Suppressor macrophage treated with lipopolysaccharide for 4 hours (primary cell): ENCODE results near the gene BUD13.
A peak's percentile ranks its signal among the peaks of the same experiment; 100 is the strongest.

Experiments used
- DNase-seq: peaks from one replicate; pipeline ENCODE4 v3.0.0-alpha.2; 2020

The BUD13 gene

DNA sequence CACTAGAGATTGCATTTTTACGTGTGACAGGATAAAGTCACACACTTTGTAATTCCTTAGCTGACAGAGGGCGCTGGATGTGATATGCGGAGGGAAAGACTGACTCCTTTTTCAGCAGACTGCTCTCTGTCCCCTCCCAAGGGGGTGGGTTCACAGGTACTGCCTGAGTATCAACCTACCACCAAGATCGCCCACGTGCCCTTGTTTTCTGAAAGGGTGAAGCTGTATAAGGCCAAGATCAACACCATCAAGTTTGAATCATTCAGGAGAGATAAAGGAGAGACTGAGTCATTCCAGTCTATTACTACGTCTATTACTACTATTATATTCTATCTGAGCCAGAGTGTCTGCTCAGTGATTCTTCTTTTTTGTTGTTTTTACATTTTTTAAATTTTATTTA lies 30.7 kb downstream of the BUD13 start:
- no peak for DNase-seq

DNA sequence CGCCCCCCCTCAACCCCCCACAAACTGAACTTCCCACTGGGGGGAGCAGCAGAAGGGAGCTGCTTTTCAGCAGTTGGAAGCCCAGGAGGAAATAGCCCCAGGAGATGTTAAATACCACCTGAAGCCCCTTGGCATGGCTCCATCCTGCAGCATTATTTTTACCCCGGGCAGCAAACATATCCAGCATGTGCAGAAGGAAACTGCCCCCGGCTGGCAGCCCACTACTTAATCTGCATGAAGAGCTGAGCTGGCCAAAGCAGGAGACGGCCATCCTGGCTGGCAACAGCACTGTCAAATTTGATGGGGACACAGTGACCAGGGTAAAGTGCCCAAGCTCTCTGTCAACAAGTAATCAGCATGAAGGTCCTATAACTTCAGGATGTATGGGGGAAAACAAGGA lies 32.0 kb downstream of the BUD13 start:
- no peak for DNase-seq

DNA sequence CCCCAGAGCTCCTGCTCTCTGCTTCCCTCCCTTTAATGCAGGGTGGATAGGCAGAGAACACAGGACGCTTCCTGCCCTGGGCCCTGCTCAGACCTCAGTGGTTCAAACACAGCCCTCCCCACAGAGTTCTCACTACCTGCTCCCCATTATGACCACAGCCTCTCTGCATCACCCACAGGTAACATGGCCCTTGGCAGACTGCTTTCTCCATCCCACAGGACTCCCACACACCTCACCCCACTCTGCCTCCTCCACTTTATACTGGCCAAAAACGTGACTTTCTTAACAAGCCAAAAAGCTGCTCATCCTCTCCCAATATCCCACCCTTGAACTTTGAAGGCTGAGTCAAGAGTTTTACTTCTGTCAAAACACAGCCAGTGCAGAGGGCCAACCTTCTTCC lies 33.8 kb downstream of the BUD13 start:
- DNase-seq, result no peak

DNA sequence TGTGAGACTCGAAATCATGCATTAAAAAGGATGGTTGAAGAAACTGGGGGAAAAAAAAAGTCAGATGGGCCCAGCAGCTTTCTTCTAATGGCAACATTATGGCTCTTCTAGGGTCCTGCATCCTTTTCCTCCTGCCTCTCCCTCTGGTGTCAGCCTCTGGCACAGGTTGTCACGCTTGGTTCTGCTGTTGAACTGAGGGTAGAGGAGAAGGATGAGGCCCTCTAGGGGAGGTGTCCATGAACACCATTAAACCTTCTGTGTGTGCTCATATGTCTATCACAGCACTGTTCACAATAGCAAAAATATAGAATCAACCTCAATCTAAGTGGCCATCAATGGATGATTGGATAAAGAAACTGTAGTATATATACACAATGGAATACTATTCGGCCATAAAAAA lies 36.0 kb downstream of the BUD13 start:
- DNase-seq, result no peak

DNA sequence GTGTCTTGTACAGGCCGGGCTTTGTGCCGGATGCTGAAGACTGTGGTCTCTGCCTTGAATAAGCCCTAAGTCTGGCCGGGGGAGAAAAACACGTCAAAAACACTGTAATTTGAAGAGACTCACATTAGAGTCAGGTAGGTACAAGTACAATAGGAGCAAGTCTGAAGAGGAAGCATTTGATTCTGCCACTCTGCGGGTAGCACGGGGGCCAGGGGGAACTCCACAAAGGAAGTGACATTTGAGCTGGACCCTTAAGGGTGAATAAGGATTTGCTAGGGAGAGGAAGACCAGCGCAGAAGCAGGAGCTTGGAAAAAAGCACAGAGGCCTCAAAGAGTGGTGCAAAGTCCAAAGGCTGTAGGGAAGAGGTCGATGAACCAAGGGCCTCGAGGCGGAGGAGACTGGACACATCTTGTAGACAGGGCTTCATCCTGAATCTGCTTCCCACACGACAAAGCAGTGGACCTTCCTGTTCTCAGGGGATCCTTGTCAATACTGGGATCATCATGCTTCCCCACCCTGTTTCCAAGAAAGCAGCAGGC lies 38.7 kb downstream of the BUD13 start:
- peak; percentile 47 for DNase-seq

DNA sequence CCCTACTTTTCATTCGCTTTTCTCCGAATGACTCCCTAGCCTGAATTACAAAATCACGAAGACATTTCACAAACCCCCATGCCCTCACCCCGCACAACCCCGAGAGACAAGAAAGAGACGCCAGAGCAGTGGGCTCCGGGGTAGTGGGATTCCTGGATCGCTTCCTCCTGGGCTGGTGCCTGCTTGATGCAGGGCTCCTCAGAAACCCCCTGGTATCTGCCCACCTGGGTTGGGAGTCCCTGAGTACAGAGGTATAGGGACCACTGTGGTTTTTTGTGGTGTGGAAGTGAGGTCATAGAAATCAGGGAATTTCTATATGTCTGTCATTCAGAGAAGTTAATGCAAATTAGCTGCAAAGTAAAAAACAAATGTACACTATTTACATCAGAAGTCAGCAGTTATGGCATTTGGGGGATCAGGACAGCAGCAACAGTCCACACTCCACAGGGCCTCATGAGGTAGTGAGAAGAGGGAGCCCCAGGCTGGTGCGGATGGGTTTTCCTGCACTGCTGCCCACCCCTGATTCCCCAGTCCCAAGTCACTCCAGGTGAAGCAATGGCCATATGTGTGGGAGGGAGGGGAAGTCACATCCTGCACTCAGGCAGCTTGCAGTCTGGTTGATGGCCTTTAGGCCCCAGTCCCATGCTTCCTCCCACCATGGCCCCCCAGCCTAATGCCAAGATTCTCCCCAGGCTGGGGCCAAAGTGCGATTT lies 39.6 kb downstream of the BUD13 start:
- DNase-seq, result peak; percentile 2

DNA sequence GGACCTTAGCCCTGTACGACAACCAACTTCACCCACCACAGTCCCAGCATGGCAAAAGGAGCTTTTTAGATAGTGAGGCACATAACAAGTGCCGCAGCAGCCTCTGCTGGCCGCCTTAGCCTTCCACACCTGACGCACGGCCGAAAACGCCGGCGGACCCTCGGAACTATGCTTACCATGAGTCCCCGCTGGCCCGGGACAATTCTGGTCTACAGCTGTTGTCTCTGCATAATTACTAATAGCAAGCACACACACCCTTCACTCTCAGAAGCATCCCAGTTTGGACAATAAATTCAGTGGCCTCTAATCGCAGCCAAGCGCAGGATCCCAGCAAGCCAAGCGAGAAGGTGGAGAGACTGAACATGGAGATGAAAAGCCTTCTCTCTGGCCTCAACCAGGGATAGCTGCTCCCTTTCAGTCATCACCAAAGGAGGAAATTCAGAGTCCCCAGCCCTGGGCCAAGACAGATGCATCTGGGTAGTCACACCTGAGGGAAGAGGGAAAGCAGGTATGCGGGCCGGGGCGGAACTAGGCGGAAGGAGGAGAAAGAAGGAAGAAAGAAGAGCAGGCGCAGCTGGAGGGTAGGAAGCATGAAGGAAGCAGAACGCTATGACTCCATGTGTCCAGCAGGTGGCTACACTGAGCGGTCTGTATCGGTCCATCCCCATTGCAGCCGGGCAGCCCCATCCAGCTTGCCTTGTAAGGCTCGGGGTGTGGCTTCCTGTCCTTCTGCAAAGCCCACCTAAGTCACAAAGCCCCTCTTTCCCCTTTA lies 40.3 kb downstream of the BUD13 start:
- DNase-seq, result peak; percentile 75

DNA sequence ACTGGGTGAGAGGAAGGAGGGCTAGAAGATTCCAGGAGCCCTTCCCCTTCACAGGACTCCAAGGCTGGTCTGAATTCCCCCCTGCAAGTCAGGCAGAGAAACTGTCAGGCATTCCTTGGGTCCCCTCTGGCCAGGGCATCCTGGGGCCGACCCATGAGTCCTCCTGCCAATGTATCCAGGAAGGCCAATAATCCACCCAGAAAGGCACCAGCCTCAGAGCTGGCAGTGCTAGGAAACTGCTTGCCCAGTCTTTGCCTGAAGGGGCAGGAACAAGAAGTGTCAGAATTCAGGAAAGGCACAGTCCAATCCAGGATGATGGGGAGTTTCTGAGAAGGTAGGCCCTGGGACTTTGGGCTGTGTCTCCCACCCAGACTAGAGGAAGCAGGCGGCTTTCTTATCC lies 41.0 kb downstream of the BUD13 start:
- DNase-seq, result no peak

DNA sequence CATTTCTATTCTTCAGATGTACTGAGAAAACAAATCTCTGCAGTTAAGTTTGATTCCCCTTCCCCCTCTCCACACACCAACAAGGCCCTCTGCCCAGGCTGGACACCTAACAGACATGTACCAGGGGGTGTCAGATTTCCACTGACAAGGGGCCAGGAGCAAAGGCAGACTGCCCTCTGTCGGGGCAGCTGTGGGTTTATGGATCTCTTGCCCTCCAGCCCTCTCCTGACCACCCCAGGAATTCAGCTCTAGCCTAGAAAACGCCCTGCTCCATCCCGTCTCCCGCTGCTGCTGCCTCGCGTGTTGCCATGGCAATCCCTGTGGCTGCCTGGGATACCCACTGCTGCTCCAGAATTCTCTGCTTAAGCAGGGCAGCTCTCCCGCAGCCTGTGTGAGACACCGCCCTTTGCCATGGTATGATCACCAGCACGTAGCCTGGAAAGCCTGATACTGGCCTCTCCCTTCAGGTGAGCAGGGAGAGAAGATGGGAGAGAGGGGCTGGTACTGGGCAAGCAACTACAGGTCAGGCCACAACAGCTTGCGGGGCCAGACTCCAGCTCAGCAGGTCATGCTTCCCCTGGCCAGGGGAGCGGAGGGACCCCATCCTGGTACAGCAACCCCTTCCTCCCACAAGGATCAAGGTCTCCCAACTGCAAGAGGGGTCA lies 41.6 kb downstream of the BUD13 start:
- no peak for DNase-seq

DNA sequence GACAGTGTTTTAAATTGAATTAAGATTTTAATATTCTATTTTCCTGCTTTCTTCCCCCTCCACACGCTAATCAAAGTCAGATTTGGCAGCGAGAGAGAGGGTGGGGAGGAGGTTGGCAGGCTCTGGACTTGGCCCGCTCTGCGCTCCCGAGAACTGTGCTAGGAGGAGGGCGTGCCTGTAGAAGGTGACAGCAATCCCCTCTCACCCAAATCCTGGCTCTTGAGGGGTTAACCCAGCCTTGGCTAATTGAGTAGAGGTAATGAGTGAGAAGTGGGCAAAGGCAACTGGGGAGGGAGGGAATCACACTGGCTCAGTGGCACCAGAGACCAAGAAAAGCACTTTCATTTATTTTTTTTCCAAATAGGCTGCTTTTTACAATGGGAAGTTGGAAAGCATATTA lies 42.2 kb downstream of the BUD13 start:
- DNase-seq, result no peak

DNA sequence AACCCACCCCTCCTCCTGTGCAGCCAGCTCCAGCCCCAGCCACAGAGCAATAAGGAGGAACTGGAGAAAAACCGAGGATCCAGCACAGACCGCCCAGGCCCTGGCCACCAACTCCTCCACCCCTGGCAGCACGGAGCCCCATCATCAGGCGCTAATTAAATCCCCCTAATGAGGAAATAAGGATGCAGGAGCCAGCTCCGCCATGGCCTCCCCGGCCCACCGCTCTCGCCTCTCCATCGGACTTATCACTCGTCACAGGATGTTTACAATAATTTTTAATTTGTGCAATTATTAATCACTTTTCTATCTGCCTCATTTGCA lies 42.6 kb downstream of the BUD13 start:
- DNase-seq, result no peak

DNA sequence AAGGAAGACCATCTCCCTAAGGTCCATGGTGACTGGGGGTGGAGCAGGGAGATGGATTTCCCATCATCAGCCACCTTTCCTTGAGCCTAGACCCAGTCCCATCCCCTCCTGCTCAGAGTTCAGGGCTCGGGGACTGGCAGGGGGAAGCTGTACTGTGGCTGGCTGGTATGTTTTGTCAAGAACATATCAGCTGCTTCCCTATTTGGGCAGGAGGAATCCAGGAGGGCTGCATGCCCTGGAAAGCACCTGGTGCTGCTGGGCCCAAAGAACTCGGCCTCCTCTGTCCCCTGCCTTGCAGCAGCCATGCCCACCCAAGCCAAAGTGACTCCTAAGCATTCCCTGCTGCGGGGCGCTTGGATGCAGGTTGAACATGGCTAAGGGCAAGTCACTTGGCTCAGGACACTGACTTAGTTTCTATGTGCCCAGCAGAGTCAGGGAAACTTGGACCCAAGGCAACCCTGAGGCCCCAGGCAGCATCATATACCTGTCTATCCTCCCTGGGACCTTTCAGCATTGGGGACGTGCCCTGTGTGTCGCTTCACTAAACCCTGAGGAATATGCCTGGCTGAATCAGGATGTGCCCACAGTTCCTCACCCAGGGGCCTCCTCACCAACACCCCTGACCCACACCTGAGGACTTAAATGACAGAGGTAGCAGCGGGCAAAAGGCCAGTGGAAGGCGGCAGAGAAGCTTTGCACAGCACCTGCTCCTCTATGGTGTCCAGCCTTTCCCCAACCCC lies 43.1 kb downstream of the BUD13 start:
- no peak for DNase-seq

DNA sequence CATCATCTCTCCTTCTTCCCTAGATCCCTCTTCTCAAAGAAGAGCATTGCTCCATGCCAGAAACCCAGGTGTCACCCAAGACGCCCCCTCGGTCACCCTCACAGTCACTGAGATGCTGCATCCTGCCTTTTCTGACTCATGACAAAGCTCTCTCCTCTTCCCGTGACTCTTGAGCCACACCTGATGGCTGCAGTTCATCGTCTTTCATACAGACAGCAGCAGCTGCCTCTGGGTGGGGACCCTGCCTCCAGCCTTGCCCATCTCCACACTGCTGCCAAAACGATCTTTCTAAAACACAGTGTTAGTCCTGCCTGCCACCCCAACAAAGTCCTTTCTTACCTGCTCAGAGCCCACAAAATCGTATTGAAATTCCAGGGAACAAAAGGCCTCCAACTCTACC lies 44.8 kb downstream of the BUD13 start:
- no peak for DNase-seq

DNA sequence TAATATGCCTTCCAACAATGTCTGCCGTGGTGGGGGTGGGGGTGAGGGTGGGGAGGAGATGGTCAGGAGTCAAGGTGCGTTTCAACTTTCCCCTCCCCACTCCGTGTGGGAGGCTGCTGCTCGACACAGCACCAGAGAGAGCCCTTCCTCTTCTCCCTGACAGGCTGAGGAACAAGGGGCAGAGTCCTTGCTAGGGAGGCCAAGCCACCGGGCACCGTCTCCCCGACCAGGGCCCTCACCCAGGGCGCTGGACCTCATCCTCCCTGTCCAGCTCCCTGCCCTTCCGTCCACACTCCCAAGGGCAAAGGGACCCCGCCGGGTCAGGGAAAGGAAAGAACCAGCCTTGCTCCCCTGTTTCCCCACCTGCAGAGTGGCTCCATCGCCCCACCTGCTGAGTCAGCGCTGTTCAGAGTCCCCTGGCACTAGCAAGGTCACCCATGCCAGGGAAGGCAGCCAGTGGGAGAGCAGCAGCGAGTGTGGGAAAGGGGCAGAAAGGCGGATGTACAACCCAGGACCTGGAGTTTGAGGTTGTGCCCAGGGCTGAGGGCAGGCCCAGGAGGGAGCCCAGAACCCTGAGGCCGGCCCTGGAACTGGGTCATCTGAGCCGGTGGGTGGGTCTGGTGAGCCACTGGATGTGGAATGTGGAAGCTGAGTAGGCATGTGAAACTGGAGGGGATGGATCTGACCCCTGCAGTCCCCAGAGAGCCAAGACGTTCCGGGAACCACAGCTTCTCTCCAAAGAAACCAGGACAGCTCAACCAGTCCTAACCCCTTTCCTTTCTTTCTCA lies 47.2 kb downstream of the BUD13 start:
- DNase-seq, result no peak

DNA sequence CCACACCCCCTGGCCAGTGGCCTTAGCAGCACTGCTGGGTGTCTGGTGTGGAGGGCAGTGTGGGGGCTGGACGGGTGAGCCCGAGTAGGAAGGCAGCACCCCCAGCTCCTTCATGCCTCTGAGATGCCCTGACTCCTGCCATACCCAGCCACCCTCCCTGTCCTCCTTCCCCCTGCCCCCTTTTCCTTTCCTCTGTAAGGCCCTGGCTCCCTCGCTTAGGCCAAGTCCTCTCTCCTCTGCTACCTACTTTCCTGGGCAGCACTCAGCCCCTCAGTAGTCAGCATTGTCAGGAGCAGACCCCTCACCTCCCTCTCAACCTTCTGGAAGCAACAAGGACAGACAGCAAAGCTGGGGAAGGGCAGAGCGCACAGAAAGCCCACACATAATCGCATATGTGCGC lies 48.0 kb downstream of the BUD13 start:
- no peak for DNase-seq

DNA sequence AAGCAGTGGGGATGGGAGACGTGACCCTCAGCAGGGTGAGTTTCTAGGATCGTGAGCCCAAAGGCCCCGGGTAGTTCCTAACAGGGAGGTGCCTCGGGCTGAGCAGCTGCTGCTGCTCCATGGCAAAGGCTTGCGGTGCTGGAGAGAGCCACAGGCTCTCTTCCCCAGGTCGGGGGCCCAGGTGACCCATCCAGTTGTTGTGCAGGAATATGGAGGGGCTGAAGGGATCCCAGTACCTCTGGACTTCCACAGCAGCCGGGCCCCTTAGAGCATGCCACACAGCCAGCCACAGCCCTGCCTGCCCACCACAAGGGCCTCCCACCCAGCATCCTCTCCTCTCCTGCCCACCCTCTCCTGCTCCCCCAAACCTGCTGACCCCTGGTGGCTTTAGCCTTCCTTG lies 49.3 kb downstream of the BUD13 start:
- DNase-seq, result no peak

DNA sequence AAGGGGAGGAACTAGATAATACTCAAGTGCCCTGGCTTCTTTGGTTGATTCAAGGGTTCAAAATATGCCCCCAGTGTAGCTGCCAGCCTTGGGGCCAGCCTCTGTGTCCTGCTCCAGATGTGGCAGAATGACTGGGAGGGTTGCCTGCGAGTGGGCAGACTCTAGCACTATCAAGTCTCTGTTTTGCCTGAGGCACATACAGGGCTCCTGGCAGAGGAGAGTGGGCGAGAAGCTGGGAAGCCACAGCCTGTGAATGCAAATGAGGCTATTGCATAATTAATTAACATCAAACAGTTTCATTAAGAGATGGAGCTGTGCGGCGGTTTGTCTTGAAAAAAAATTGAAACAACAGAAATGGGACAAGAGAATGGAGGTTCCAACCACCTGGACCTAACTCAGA lies 50.8 kb downstream of the BUD13 start:
- DNase-seq, result no peak

DNA sequence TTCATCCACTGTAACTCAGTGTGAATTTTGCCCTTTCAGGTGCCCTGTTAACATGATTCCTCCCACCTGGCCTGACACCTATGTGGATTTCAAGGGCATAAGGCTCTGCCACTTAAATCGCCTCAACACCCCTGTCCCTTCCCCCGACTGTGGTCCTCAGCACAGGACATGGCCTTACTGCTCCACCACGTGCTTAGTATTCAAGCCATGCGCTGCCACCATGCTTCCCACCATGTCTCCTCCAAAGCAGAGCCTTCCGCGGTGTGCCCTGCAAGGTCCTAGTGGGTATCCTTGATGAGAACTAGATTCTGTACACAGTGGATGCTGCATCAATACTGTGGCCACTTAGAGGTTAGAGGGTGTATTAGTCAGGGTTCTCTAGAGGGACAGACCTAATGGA lies 51.9 kb downstream of the BUD13 start:
- DNase-seq, result no peak

DNA sequence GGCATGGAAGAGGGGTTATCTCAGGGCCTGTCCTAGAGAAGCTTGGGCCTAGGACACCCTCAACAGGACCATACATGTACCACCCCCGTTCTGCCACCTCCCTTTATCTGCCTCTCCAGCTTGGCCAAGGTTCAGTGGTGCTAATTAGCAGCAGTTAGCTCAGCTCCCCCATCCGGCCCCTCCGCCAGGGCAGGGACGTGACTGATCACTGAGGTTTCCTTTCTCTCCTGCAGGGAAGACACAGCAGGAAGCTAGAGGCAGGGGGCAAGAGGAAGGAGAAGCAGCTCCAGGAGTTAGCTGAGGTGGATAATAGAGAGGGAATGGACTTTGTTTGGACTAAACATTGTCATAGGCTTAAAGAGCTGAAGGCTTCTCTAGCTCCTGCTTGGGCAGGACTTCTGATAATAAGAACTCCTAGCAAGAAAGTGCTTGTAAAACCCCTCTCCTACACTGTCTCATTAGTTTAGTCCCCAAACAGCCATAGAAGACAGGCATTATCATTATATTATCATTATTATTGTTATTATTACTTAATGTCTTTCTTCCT lies 53.8 kb downstream of the BUD13 start:
- DNase-seq, result no peak

DNA sequence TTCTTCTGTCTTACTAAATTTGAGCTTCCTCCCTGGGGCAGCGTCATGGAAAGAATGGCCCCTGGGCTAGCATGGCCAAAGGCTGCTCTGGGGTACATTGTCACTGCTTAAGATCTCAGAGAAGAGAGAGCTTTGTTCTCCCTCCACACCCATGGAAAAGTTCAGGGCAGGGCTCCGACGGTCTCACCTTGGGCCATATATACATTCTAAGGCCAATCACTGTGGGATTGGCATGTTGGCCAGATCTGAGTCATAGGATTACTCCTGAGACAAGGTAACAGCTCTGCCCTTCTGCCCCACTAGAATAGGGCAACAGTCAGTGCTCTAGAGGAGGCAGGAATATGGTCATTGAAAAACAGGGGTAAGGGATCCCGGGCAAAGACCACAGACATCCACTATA lies 56.2 kb downstream of the BUD13 start:
- DNase-seq, result no peak

DNA sequence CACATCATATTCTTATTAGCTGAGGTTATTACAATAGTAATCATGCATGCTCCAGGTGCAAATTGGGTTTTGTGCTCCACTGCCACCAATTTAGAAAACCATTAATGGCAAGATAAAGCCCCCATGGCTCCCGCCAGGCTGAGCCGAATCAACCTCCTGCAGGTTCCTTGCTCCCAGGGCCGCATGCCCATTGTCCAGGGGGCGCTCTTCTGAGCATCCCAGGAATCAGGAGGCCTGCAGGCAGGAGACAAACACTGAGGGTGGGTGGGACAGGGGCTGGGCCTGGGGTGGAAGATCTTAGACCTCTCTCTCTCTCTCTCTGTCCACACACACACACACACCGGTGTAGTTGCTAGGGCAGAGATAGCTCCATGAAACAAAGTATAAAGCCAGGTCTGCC lies 57.4 kb downstream of the BUD13 start:
- DNase-seq, result no peak

DNA sequence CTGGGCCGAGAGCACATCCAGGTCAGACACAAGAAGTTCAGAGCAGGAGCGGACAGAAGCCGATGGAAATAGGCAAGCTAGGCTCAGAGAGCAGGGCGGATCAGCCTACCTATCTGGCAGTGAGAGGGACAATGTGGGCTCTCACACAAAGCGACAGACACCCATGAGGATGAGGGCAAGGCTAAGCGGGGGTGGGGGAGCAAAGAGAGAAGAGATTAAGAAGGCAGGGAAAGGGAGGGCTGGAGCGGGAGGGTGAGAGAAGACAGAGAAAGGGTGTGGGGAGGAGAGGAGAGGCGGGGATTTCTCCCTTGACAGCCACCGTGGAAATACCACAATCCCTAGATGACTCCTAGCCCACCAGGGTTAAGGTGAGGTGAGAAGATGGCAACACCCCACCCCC lies 57.9 kb downstream of the BUD13 start:
- DNase-seq, result no peak
